ENCODE results near the gene PLEKHG4B.
"Not testable (repeated sequence)": the region's sequence is repeated elsewhere in the genome, so short reads cannot be mapped to it uniquely, and the experiment has no call there.

The PLEKHG4B gene

GRCh38 chr5:157801-158200 is 65.8 kb downstream of the PLEKHG4B start:
- DNase-seq (ENCODE audit: low spot score): no peak

GRCh38 chr5:158807-159447 is 67.0 kb downstream of the PLEKHG4B start:
- DNase-seq (ENCODE audit: low spot score): no peak

- no peak for DNase-seq (ENCODE audit: low spot score)
Measured at GRCh38 chr5:159448-160172, 67.6 kb downstream of the PLEKHG4B start.

GRCh38 chr5:160173-160510 is 68.2 kb downstream of the PLEKHG4B start:
- no peak for DNase-seq (ENCODE audit: low spot score)

GRCh38 chr5:160921-161802 is 69.2 kb downstream of the PLEKHG4B start:
- DNase-seq (ENCODE audit: low spot score): no peak

- DNase-seq (ENCODE audit: low spot score): no peak
Measured at GRCh38 chr5:161803-162110, 69.8 kb downstream of the PLEKHG4B start.

- DNase-seq (ENCODE audit: low spot score): no peak
Measured at GRCh38 chr5:162190-162564, 70.2 kb downstream of the PLEKHG4B start.

- DNase-seq (ENCODE audit: low spot score): no peak
Measured at GRCh38 chr5:162565-163337, 70.8 kb downstream of the PLEKHG4B start.

- DNase-seq (ENCODE audit: low spot score): no peak
Measured at GRCh38 chr5:163338-163620, 71.3 kb downstream of the PLEKHG4B start.

- DNase-seq (ENCODE audit: low spot score): no peak
Measured at GRCh38 chr5:163841-164240, 71.9 kb downstream of the PLEKHG4B start.

GRCh38 chr5:164244-164643 is 72.3 kb downstream of the PLEKHG4B start:
- DNase-seq (ENCODE audit: low spot score): no peak

- not testable (repeated sequence) for DNase-seq (ENCODE audit: low spot score)
Measured at GRCh38 chr5:164783-165182, 72.8 kb downstream of the PLEKHG4B start.

GRCh38 chr5:166441-167372 is 74.7 kb downstream of the PLEKHG4B start:
- no peak for DNase-seq (ENCODE audit: low spot score)

- no peak for DNase-seq (ENCODE audit: low spot score)
Measured at GRCh38 chr5:167511-167910, 75.5 kb downstream of the PLEKHG4B start.

- DNase-seq (ENCODE audit: low spot score): peak; percentile 48
Measured at GRCh38 chr5:167982-168660, 76.2 kb downstream of the PLEKHG4B start.

GRCh38 chr5:169071-169727 is 77.2 kb downstream of the PLEKHG4B start:
- DNase-seq (ENCODE audit: low spot score): no peak

- DNase-seq (ENCODE audit: low spot score): no peak
Measured at GRCh38 chr5:169728-170094, 77.7 kb downstream of the PLEKHG4B start.

GRCh38 chr5:170971-171800 is 79.2 kb downstream of the PLEKHG4B start:
- DNase-seq (ENCODE audit: low spot score): no peak

- no peak for DNase-seq (ENCODE audit: low spot score)
Measured at GRCh38 chr5:171801-172331, 79.9 kb downstream of the PLEKHG4B start.

Measured in RKO (cell line).